NB4 (cell line): ENCODE measurements around the gene FSTL4.

Experiments used
- DNase-seq: peaks from one replicate; pipeline ENCODE4 v3.0.0; 2010; ENCODE audit warnings: low read depth
- H3K4me3 ChIP-seq: one replicate; pipeline ENCODE4 v1.5.1; 2011; ENCODE audit warnings: mild to moderate bottlenecking, low read depth, low read length, moderate library complexity
- MYC ChIP-seq: IDR thresholded peaks from 2 replicates; pipeline ENCODE4 v1.6.1; 2011; ENCODE audit warnings: low read depth, low read length
- POLR2A ChIP-seq: IDR thresholded peaks from 2 replicates; pipeline ENCODE4 v1.6.1; 2011; ENCODE audit warnings: mild to moderate bottlenecking; ENCODE audit not compliant: insufficient read length; ENCODE audit errors: extremely low read depth
- TF ChIP-seq, protein P1 (sequence below): IDR thresholded peaks from one replicate; pipeline ENCODE4 v1.5.1; 2012; ENCODE audit warnings: low read depth, low read length
- TF ChIP-seq, protein P2 (sequence below): IDR thresholded peaks from 2 replicates; pipeline ENCODE4 v1.6.1; 2011; ENCODE audit warnings: low read depth, low read length

The FSTL4 gene

DNA sequence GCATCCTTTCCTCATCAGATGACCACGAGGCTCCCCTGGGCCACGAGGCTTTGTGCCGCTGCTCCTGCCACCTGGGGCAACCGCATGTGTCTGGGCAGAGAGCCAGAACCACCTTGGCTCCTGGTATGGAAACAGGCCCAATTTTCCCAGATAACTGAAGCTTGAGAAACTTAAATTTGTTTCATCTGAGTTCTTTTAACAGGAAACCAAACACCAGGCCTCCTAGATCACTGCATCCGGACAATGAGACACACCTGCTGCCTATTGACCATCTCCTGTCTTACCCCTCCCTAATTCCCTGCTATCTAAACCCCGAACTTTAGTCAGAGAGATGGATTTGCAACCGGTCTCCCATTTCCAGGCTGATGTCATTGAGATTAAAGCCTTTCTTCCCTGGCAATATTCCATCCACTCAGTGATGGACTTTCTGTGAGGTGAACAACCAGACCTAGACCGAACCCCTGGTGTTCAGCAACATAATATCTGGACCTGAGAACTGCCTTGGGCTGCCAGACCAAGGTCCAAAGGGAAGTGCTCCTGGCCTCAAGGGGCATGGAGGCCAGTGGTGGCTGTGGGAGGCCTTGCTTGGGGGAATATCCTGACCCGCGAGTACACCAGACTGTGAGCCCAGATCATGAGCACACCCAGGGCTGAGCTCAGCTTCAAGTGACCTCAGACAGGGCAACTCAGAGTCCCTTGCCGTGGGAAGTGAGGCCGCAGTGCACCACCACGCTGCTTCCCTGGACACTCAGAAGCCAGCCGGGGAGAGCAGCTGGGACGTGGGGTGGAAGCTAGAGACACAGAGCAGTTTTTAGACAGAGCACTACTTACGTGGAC is 360.8 kb downstream of the FSTL4 start:
- H3K4me3 ChIP-seq, result no peak overlapping the region
- TF ChIP-seq MYC, result no peak
- TF ChIP-seq, protein P1, sequence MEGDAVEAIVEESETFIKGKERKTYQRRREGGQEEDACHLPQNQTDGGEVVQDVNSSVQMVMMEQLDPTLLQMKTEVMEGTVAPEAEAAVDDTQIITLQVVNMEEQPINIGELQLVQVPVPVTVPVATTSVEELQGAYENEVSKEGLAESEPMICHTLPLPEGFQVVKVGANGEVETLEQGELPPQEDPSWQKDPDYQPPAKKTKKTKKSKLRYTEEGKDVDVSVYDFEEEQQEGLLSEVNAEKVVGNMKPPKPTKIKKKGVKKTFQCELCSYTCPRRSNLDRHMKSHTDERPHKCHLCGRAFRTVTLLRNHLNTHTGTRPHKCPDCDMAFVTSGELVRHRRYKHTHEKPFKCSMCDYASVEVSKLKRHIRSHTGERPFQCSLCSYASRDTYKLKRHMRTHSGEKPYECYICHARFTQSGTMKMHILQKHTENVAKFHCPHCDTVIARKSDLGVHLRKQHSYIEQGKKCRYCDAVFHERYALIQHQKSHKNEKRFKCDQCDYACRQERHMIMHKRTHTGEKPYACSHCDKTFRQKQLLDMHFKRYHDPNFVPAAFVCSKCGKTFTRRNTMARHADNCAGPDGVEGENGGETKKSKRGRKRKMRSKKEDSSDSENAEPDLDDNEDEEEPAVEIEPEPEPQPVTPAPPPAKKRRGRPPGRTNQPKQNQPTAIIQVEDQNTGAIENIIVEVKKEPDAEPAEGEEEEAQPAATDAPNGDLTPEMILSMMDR, result no peak
- no peak for TF ChIP-seq POLR2A
- TF ChIP-seq, protein P2, sequence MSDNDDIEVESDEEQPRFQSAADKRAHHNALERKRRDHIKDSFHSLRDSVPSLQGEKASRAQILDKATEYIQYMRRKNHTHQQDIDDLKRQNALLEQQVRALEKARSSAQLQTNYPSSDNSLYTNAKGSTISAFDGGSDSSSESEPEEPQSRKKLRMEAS, result no peak
- no peak for DNase-seq

DNA sequence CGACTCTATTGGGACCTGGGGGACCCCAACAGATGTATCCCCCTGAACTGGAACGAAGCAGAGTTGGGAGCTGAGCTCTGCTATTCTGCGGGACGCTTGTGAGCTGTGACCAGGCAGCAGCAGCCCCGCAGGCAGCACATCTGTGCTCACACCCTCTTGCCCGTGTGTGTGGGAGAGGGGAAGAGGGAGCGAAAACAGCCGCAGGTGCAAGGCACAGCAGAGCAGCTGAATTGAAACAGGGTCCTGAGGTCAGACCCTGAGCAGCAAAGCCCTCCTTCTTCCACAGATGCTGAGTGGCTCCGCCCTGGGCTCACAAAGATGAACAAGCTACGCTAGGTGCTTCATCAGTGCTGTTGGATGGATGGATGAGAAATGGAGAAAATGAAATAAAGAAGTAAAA is 361.8 kb downstream of the FSTL4 start:
- no peak for DNase-seq
- H3K4me3 ChIP-seq, result no peak overlapping the region
- TF ChIP-seq, protein P2, result no peak
- no peak for TF ChIP-seq MYC
- TF ChIP-seq POLR2A, result no peak
- TF ChIP-seq, protein P1, result no peak

DNA sequence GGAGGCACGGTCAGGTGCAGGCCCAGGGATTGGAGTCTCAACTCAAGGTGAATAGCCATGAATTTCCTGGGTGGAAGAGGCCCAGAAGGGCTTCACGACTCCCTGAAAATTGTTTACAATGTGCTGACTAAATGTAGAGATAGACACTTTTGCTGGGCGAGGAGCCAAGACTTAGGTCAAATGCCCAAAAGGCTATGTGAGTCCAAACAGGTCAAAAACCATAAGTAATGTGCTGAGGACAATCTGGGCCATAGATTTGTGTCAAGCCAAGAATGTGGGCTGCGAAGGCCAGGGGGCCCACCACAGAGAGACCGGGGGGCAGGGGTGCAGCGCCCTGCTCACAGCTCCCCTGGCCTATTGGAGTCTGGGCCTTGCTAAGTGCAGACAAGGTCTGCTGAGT is 362.7 kb downstream of the FSTL4 start:
- DNase-seq, result no peak
- H3K4me3 ChIP-seq, result no peak overlapping the region
- TF ChIP-seq, protein P1, result no peak
- TF ChIP-seq, protein P2, result no peak
- TF ChIP-seq POLR2A (no peak), MYC (no peak)

DNA sequence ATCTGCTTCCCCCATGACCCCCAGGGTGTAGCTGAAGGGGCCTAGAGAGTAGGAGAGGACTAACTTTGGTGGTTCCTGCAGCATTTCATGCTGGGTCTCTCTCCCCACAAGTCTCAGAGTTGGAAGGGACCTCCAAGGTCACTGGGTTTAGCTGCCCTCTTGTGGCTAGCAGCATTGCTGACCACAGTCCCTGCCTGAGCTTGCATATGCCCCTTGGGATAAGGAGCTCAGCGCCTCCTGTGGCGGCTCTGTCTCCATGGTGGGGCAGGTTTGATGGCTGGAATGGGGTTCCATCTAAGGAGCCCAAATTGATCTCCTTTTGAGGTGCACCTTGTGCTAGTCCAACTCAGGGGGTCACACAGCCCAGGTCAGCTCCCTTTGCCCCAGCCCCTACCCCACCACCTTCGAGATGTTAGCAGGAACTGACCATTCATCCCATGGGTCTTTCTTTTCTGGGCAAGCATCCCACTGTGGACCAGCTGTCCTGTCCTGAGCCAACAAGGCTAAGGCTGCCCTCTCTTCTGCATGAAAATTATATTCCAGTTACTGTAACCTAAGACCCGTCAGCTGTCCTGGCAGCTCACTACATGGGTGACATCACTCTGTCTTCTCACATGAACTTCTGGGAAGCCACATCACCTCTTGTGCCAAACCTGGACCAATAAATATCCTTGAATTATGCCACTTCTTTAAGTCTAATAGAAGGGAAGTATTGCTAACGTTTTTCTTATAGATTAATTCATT is 364.3 kb downstream of the FSTL4 start:
- TF ChIP-seq MYC (no peak), POLR2A (no peak)
- TF ChIP-seq, protein P1, result peak; percentile 30
- TF ChIP-seq, protein P2, result no peak
- H3K4me3 ChIP-seq, result no peak overlapping the region
- peak; percentile 44 for DNase-seq

DNA sequence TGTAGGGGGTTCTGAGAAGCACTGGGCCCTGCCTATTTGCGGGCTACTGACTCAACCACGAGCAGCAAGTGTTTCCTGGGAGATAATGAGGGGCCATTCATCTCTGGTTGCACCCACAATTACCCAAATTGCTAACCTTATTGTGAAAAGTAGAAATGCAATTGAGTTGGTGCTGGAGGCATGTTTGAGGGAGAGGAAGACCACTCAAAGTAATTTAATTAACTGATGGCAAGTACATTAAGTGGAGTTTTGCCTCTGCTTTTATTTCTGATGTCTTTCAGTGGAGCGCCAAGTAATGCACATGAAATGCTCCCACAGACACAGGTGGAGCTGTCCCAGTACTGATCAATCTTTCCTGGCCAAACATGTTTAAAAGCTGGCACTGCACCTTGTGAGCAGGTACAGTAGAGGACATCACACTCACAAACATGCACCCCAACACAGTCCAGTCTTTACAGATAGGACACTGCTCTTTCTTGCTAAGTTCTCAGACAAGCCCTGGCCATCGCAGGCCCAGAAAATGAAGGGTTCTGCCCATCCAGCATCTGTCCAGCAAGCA is 365.1 kb downstream of the FSTL4 start:
- TF ChIP-seq, protein P1, result no peak
- TF ChIP-seq MYC (no peak), POLR2A (no peak)
- TF ChIP-seq, protein P2, result no peak
- DNase-seq, result peak; percentile 21
- H3K4me3 ChIP-seq, result no peak overlapping the region
